ENCODE data around the gene ABHD17A.

The ABHD17A gene

DNA sequence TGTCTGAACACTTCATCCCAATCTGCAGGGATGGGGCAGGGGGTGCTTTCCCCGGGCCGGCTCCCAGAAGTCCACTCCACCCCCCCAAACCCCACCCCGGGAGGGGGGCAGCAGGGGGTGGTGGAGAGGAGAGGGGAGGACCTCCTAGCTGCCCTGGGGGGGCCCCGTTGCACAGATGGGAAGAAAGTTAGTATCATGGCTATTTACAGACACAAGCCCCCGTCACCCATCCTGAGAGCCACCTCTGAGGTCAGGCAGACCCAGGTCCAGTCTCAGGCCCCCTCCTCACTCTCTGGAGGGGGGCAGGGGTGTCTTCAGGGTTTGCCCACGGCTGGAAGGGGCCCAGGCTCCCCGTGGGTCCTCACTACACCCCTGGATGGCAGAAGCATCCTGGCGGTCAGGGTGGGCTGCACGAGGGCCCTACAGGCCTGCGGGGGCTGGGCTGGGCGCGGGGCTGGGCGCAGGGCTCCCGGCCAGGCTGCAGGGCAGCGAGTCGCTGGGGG is 31.2 kb downstream of the ABHD17A start:
- no peak for TF ChIP-seq ZFX (IDR thresholded peaks at IDR 0.05; ENCODE audit: borderline replicate concordance)
- TF ChIP-seq, protein P1, sequence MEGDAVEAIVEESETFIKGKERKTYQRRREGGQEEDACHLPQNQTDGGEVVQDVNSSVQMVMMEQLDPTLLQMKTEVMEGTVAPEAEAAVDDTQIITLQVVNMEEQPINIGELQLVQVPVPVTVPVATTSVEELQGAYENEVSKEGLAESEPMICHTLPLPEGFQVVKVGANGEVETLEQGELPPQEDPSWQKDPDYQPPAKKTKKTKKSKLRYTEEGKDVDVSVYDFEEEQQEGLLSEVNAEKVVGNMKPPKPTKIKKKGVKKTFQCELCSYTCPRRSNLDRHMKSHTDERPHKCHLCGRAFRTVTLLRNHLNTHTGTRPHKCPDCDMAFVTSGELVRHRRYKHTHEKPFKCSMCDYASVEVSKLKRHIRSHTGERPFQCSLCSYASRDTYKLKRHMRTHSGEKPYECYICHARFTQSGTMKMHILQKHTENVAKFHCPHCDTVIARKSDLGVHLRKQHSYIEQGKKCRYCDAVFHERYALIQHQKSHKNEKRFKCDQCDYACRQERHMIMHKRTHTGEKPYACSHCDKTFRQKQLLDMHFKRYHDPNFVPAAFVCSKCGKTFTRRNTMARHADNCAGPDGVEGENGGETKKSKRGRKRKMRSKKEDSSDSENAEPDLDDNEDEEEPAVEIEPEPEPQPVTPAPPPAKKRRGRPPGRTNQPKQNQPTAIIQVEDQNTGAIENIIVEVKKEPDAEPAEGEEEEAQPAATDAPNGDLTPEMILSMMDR (IDR thresholded peaks at IDR 0.05), result no peak
- H3K27ac ChIP-seq, result peak overlapping the region; percentile 93

DNA sequence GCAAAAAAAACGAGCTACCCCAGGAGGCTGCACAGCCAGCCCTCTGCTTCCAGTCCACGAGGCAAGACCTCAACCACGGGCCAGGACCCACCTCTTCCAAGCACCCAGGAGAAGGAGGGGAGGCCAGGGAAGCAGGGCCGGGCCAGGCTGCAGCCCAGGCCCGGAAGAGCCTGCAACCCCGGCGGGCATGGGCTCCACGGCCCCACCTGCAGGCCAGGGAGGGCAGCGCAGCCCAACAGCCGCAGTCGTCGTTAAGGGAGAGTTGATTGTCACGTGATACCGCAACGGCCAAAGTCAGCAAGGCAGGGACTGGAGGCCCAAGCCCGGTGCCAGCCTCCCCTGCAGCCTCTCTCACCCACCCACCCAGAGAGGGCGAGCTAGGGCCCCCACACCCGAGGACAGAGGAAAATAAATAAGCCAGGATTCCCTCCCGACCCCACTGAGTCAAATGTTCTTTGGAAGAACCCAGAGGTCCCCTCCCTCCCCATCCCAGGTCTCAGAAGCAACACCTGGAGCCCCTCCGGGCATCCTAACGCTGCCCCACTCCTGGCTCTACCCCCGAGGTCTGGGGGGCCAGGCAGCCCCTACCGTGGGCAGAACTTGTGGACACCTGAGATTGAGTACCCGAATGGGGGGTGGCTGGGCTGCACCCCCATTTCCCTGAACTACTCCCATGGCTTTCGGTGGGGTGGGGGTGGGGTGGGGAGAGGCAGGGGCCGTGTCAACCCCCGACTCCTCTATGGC is 31.8 kb downstream of the ABHD17A start:
- H3K27ac ChIP-seq, result peak overlapping the region; percentile 93

DNA sequence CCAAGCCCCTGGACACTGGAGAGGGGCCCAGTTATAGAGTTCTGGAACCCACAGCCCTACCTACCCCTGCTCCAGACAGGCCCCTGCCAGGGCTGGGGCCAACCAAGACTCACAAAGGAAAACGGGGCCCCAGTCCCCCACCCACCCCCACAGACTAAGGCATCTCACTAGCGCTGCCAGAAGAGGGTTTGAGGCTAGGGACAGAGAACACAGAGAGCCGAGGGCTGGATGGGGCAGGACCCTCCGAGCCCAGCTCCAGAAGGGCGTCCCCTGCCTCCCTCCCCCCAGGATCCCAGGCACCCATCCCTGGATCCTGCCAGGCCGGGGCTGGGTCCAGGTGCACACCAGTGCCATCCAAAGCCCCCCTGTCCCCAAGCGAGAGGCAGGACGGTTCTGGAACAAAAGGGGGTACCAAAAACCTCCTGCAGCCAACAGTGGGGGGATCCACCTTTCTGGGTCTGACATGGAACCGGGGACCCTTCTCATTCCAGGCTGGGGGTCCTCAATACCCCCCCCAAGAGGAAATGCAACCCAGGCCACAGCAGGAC is 32.6 kb downstream of the ABHD17A start:
- peak overlapping the region; percentile 93 for H3K27ac ChIP-seq
- no peak for TF ChIP-seq ZFX (IDR thresholded peaks at IDR 0.05; ENCODE audit: borderline replicate concordance)
- TF ChIP-seq, protein P1 (IDR thresholded peaks at IDR 0.05), result no peak

More for the DNA sequence above, 31.8 kb downstream of the ABHD17A start:
- TF ChIP-seq, protein P1 (IDR thresholded peaks at IDR 0.05), result peak; percentile 97
- no peak for TF ChIP-seq ZFX (IDR thresholded peaks at IDR 0.05; ENCODE audit: borderline replicate concordance)

DNA sequence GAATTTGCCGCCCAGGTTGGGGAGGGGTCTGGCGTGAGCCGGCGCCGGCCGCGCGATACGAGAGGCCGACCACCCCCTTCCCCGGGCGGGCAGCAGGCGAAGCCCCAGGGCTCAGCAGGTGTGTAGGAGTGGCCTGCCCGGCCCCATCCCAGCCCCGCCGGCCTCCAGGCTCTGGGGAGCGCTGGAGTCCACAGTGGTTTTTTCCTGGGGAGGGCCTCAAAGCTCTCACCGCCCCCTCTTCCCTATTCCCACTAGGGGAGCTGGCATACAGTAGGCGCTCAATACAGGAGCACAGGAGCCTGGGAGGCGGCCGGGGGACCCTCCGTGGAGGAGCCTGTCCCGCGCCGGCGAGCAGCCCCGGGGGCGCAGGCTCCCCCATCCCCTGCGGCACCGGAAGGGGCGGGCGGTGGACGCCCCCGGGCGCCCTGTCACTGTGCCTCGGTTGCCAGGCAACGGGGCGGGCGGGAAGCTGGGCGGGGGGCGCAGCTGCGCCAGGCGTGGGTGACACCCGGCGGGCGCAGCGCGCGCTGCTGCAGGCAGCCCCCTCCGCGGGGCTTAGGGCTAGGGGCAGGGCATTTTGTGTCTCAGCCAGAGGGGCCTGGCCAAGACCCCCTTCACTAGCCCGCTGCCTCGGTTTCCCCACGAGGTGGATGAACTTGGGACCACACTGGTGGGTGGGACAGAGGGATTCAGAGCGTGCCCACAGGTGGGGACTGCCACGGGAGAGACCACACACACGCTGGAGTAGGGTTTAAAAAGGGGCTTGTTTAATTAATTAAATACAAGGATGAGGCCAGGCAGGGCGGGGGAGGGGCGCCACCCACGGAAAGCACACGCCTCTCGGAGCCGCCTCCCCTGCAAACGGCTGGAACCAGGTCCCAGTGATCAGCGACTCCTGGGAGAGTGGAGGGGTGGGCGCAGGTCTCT is 33.4 kb downstream of the ABHD17A start:
- peak overlapping the region; percentile 93; the same call in 1 of the 2 replicates for H3K27ac ChIP-seq
- TF ChIP-seq ZFX (IDR thresholded peaks at IDR 0.05; ENCODE audit: borderline replicate concordance), result no peak
- TF ChIP-seq, protein P1 (IDR thresholded peaks at IDR 0.05), result no peak

DNA sequence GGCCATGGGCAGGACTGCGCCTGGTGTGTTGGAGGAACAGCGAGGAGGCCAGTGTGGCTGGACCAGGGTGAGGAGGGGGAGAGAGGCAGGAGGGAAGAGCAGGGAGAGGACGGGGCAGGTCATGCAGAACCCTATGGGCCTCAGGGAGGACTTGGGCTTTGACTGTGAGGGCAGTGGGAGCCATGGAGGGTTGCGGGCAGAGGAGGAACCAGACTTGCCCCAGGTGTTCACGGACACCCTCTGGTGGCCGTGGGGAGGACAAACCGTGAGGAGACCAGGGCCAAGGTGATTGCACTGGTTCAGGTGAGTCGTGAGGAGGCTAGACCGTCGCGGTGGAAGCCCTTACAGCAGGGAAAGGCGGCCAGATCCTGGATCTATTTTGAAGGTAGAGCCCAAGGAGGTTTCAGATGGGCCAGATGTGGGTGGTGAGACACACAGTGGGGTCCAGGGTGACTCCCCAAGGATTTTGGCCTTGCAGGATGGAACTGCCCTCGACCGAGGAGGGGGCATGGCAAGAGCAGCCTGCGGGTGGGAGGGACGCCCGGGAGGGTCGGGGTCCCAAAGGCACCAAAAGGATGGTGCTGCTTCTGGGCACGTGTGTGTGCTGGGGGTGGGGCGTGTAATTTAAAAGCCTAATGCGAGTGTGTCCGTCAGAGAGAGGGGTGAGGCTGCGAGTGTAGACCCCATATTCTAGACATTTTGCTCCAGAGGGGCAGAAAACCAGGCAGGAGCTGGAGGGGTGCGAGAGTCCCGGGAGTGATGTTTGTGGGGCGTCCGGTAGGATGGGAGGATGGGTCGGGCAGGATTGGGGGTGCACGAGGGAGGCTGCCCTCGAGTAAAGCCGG is 34.3 kb downstream of the ABHD17A start:
- H3K27ac ChIP-seq, result peak overlapping the region; percentile 30
- TF ChIP-seq ZFX (IDR thresholded peaks at IDR 0.05; ENCODE audit: borderline replicate concordance), result no peak
- TF ChIP-seq, protein P1 (IDR thresholded peaks at IDR 0.05), result peak; percentile 23

DNA sequence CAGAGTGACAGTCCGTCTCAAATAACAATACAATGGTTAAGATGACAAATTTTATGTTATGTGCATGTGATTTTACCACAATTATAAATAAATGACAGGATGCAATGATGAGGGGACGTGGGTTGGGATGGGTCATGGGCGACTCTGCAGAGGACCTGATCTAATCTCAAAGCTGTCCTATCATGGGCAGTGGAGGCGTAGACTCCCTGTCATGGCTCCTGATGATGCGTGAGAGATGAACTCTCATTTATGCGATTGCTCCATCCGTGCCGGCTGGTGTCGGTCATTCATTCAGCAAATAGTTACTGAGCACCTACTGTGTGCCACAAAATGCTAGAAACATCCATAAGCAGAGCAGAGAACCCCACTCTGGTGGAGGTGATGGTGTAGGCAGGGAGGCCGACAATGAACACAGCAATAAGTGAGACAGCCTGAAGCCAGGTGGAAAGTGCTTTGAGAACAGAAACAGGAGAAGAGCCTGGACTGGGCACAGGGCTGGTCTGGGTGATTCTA is 35.4 kb downstream of the ABHD17A start:
- peak overlapping the region; percentile 30 for H3K27ac ChIP-seq
- TF ChIP-seq, protein P1 (IDR thresholded peaks at IDR 0.05), result no peak
- TF ChIP-seq ZFX (IDR thresholded peaks at IDR 0.05; ENCODE audit: borderline replicate concordance), result no peak

All from 22Rv1 (cell line).